Ishikawa (cell line): ENCODE data around the gene OXLD1.
A peak's percentile ranks its signal among the peaks of the same experiment; 100 is the strongest.

Source experiments
- CEBPB ChIP-seq: IDR thresholded peaks from 2 replicates; pipeline ENCODE4 v1.6.1; 2012
- CREB1 ChIP-seq: IDR thresholded peaks from 2 replicates; pipeline ENCODE4 v1.6.1; 2012; ENCODE audit warnings: low read depth
- EGR1 ChIP-seq: IDR thresholded peaks from 2 replicates; pipeline ENCODE4 v1.6.1; 2012
- EP300 ChIP-seq: IDR thresholded peaks from 2 replicates; pipeline ENCODE4 v1.6.1; 2012; ENCODE audit warnings: borderline replicate concordance
- FOXM1 ChIP-seq: IDR thresholded peaks from 2 replicates; pipeline ENCODE4 v1.6.1; 2012; ENCODE audit warnings: low read depth, borderline replicate concordance
- MAX ChIP-seq: IDR thresholded peaks from 2 replicates; pipeline ENCODE4 v1.6.1; 2012
- NFIC ChIP-seq: IDR thresholded peaks from 2 replicates; pipeline ENCODE4 v1.6.1; 2012
- RAD21 ChIP-seq: IDR thresholded peaks from 2 replicates; pipeline ENCODE4 v1.6.1; 2012; ENCODE audit warnings: low read depth
- REST ChIP-seq: IDR thresholded peaks from 2 replicates; pipeline ENCODE4 v1.6.1; 2012; ENCODE audit warnings: low read depth, mild to moderate bottlenecking
- TAF1 ChIP-seq: IDR thresholded peaks from 2 replicates; pipeline ENCODE4 v1.6.1; 2012; ENCODE audit warnings: low read depth, mild to moderate bottlenecking
- TCF12 ChIP-seq: IDR thresholded peaks from 2 replicates; pipeline ENCODE4 v1.6.1; 2012; ENCODE audit warnings: low read depth
- TEAD4 ChIP-seq: IDR thresholded peaks from 2 replicates; pipeline ENCODE4 v1.6.1; 2012
- USF1 ChIP-seq: IDR thresholded peaks from 2 replicates; pipeline ENCODE4 v1.6.1; 2012
- YY1 ChIP-seq: IDR thresholded peaks from 2 replicates; pipeline ENCODE4 v1.6.1; 2012; ENCODE audit warnings: low read depth
- ZBTB7A ChIP-seq: IDR thresholded peaks from 2 replicates; pipeline ENCODE4 v1.6.1; 2012; ENCODE audit warnings: low read depth

Gene OXLD1

GRCh38 chr17:81712468-81713003 lies 46.1 kb upstream of the OXLD1 start:
- TF ChIP-seq USF1 (no peak), REST (no peak), TEAD4 (no peak), YY1 (no peak), ZBTB7A (no peak), CREB1 (no peak), NFIC (no peak), EGR1 (no peak), TAF1 (no peak), CEBPB (no peak), FOXM1 (no peak), TCF12 (no peak), MAX (no peak; the same call in 1 of the 2 replicates), RAD21 (no peak; the same call in 1 of the 2 replicates), EP300 (no peak)

GRCh38 chr17:81711814-81712467 lies 45.5 kb upstream of the OXLD1 start, which contains the start of gene SLC25A10:
SLC25A10 (plus strand) TSS chr17:81712284; CDS start chr17:81712427, 143 bp downstream.
- TF ChIP-seq CEBPB = no peak
- peak; percentile 67 for TF ChIP-seq TCF12
- no peak for TF ChIP-seq REST
- no peak for TF ChIP-seq YY1
- TF ChIP-seq RAD21 = no peak
- peak; percentile 83 for TF ChIP-seq NFIC
- TF ChIP-seq MAX = peak; percentile 98
- peak; percentile 20; the same call in 1 of the 2 replicates for TF ChIP-seq CREB1
- TF ChIP-seq TEAD4 = peak; percentile 40
- no peak for TF ChIP-seq TAF1
- TF ChIP-seq USF1 = peak; percentile 87
- TF ChIP-seq ZBTB7A = no peak
- TF ChIP-seq EP300 = no peak
- TF ChIP-seq FOXM1 = no peak
- TF ChIP-seq EGR1 = no peak

GRCh38 chr17:81710514-81711308 lies 44.3 kb upstream of the OXLD1 start:
- TF ChIP-seq MAX = 0 out of 2 replicates have a peak, but pooled peaks have one; percentile 10
- TF ChIP-seq TAF1 = 0 out of 2 replicates have a peak, but pooled peaks have one; percentile 3
- 0 out of 2 replicates have a peak, but pooled peaks have one; percentile 44 for TF ChIP-seq ZBTB7A
- no peak for TF ChIP-seq TEAD4
- TF ChIP-seq NFIC = no peak
- TF ChIP-seq TCF12 = no peak
- TF ChIP-seq EP300 = no peak

GRCh38 chr17:81708739-81709185 lies 42.4 kb upstream of the OXLD1 start:
- TF ChIP-seq FOXM1 (no peak), RAD21 (no peak), CREB1 (no peak), EGR1 (no peak), NFIC (no peak)
